GM21737 (cell line): ENCODE results near the gene PRKAG2.

Experiments
- ATAC-seq: cut with Tn5 transposase; IDR thresholded peaks from one replicate; pipeline ENCODE4 v1.9.1; 2021; ENCODE audit warnings: mild to moderate bottlenecking, moderate library complexity; ENCODE audit not compliant: unreplicated experiment

The PRKAG2 gene

DNA sequence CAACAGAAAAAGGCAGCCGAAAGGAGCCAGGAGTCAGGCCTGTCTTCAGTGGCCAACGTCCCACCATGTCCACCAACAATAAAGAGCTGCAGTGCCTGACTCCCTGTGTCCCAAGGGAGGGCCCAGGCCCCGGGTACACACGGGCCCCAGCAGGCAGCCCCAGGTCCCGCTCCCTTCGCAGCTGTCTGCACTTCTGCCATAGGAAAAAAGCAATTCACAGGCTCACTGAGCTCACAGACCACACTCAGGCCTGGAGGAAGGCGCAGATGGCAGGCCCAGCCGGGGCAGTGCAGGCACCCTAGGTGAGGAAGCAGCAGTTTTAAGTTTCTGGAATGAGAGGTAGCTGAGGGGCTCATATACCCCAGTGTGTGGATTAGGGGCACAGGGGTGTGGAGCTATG is 100.5 kb downstream of the PRKAG2 start:
- ATAC-seq: no peak

DNA sequence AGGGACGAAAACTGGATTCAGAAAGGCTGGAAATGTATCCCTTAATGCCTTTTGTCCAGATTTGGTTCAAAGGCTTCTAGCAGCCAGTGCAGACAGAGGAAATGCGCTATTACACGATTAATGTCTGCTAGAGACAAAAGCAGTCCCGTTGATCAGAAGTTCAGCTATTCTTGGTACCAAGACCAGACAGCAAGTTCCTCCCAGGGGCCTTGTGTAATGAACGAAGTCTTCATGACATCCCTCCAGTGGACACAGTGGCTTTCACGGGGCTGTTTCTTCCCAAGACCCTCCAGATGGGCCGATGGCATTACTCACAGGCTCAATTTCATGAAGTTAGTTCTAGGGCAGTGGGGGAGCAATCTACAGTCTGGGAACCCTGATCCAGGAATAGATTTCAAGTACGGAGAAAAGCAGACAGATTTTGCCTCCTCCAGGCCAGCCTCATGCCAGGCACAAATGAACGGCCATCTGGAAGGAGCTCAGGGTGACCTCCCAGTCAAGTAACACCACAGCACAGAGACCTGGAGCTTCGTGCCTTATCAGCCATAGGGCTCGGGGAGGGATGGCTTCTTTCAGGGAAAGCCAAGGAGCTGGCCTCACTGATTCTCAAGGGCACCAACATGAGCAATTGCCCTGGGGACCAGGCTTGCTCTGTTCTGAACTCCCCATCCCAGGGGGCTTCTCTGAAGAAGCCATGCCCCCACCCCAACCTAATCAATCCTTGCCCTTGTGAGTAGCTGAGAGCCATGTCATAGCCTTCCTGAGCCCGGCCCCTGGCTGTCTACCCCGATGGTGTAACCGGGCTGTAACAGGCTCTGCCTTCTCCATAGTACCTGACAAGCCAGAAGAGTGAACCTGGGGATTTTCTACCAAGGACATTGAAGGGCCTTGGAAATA is 101.1 kb downstream of the PRKAG2 start:
- ATAC-seq: no peak

DNA sequence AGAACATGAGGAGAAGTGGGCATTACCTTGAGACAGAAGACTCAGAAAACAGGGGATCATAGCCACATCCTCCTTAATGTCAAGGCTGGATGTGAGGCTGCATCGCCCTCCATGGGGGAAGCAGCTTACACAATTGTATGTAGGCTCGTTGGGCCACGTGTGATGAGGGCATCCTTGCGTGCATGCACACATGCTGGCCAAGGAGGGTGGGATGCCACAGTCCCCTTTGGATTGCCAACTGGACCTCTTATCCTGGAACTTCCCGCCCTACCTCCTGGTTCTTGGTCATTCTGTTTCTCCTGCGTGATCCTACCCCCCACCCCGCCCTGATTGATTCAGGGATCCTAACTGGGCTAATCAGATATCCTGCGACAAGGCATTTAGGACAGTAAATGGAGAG is 102.0 kb downstream of the PRKAG2 start:
- no peak for ATAC-seq

DNA sequence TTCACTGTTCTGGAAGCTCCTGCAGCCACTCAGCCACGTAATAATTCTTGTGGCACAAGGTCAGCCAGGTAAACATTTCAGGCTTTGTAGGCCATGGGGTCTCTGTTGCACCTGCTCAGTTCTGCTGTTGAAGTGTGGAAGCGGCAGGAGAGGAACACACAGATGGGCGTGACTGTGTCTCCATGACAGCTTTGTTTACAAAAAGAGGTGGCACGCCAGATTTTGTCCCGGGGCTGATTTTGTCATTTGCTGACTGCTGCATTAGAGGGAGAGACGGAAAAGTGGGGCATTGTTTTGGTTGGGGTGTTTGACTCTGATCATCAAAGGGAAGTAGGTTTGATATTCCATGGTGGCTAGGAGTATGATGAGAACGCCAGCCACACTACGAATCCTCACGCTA is 103.1 kb downstream of the PRKAG2 start:
- no peak for ATAC-seq

DNA sequence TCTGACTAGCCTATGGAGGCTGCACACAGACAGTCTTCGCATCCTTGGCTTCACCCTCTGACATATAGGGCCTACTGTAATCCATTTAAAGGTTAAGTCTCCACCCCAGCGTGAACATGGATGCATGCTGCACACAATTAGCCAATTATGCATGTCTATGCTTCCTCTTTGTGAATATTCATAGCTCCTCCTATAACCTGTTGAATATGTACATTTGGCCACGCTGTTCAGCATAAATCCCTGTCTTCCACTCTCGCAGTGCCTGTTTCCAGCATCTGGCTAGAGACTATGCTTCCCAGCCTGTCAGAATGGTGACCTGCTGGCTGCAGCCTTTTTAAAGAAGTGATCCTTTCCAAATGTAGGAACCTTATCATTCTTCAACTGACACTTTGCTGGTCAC is 106.7 kb downstream of the PRKAG2 start:
- ATAC-seq: no peak

DNA sequence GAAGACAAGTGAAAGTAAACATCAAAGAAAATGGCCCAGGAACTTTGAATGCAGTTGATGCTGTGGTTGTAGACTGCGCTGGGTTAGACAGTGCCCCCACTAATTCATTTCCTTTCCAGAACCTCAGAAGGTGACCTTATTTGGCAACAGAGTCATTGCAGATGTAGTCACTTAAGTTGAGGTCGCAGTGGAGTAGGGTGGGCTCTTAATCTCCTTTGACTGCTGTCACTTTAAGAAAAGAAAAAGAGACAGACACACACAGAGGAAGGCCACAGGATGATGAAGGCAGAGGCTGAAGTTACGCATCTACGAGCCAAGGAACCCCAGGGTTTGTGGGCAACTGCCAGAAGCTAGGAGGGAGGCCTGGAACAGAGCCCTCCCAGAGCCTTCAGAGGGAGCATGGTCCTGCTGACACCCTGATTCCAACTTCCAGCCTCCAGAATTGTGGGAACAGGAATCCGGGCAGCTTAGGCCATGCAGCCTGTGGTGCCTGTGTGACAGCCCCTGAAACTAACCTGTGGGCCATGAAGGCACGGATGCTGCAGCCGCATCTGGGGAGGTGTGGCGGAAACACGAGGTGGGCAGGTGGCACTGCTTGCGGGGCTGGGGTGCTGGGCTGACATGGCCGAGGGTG is 107.6 kb downstream of the PRKAG2 start:
- no peak for ATAC-seq

DNA sequence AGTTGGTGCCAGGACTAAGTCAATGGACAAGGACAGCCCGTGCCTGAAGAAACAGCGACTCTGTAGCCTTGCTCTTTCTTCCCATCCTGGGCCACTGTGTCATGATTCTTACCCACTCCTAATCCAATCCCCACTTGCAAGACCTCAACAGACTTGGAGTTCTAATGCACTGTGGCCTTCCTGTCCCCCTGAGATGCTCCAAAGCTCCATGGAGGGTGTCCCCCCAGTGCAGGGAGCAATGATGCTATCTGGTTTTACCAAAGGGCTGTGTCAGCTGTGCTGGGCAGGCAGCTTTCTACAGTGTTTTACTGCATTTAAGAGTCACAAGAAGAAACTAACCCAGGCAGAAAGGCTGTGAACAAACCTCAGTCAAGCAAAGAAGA is 108.1 kb downstream of the PRKAG2 start:
- no peak for ATAC-seq

DNA sequence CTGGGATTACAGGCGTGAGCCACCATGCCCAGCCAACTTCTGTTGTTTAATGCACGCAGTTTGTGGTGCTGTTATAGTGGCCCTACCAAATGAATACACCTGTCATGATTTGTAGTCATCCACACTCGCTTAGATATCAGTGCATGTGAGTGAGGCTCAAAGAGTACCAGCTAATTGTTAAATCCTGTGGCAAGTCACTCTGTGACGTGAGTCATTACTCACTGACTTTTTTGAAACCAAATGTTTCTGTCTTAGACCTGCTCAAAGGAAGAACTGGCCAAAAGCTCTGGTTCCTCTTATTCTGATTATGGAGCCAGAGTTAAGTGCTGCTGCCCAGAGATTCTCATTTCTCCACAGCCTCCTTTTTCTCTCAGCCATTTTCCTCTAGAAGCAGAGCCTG is 109.4 kb downstream of the PRKAG2 start:
- ATAC-seq: no peak

DNA sequence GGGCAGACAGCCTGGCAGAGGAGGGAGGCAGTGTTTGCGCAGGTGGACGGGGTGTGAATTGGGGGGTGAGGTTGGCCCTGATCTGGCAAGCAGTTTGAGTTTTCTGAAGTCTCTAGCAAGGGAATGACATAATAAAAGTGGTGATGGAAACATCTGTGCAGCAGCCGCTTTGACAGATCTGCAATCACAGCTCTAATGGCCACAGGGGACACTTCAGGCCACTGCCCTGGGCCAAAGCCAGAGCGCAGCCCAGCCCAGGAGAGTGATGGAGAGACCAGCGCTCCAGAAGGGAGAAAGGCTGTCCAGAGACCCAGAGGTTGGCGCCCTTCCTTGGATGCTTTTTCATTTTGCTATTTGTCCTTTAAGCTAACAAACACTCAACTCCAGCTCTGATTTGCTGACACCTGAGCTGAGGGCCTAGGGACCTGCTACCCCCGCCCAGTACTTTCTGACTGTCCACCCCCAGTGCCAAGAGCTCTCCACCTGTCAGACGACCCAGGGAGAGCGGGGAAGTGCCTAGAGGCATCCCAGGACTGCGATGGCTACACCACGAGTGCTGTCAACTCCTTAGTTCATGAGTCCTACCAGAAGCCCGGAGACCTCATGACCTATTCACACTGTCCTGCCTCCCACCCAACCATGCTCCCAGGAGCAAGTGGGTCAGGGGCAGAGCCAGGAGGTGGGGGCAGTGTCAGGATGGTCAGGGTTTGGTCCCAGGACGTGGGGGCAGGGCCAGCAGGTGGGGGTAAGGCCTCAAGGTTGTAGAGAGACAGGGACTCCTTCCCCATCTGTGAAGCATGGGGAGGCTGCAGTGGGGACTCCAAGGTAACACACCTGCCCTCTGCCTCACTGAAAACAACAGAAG is 112.6 kb downstream of the PRKAG2 start:
- no peak for ATAC-seq

DNA sequence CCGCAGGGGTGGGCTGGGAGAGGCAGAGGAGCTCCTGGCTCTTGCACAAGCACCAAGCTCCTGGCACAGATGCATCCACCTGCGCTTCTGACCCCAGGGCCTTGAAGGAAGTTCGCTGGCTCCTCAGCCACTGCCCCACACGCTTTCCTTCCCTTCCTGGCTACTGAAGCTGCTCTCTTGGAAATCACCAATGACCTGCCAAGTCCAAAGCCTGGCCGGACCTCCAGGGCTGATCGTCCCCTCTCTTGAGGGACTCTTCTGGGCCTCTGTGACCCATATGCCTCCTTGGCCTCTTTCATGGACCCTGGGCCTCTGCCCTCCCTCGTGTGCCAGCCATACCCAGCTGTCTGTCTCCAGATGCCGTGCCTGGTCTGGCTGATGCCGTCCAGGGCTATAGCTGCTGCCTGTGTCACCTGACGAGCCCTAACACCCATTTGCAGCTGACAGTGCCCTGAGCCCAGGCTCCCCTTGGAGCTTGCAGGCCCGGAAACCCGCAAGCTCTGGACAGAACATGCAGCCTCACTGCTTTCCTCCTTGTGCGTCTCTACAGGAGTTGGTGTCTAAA is 113.4 kb downstream of the PRKAG2 start:
- ATAC-seq: no peak

DNA sequence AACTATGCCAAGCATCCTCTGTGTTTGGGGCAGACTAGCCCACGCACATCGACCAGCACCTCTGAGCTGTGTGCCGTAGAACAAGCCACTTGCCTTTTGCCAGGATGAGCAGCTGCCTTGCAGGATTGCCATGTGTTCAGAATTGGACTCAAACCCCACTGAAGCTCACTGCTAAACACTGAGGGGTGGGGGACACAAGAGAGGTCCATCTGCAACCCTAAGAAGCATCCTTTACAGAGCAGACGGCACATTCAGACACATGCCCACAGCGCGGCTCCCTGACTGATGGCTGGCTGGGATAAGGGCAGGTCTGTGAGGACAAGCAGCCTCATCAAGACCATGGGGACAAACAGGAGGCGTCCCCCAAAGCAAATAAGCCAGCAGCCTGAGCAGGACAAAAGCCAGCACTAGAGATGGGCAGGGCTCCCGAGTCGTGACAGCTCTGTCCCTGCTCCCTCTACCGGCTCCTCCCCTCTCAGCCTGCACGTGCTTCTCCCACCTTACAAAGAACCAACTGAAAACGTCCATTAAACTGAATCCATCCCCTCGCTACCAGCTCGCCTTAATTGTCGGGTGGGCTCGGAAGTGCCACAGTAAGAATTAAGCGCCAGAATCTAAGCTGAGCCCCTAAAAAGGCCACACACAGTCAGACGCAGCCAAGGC is 114.2 kb downstream of the PRKAG2 start:
- no peak for ATAC-seq

DNA sequence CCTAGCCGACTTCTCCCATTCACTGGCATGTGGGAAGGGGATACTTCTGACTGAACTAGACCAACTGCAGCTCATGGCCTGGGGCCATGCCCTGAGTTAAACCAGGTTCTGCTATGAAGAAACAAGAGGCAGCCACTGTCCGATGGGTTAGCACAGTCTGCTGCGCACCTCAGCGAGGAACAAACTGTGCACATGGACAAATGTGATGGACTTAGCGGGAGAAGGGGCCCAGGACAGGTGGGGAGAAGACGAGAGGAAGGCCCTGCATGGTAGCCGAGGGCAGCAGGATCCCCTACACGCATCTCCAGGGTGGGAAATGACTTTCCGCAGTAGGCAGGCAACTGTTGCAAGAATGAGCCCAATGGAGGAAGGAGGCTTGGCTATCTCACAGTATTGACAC is 115.0 kb downstream of the PRKAG2 start:
- no peak for ATAC-seq

DNA sequence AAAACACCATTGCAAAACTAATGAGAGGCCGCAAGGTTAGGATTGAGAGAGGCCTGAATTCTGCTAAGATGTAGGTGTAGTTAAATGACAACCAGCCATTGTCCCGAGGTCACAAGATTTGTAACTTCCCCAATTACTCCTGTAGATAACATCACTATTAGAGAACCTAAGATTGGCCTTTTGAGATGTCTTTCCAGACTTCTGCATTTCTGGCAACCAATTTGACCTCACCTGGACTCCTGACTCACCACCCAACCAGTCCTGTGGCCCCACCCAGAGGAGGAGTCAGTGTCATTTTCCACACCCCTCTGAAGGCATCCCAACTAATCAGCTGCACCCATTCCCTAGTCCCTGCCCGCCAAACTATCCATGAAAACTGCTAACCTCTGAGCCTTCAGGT is 115.7 kb downstream of the PRKAG2 start:
- no peak for ATAC-seq

DNA sequence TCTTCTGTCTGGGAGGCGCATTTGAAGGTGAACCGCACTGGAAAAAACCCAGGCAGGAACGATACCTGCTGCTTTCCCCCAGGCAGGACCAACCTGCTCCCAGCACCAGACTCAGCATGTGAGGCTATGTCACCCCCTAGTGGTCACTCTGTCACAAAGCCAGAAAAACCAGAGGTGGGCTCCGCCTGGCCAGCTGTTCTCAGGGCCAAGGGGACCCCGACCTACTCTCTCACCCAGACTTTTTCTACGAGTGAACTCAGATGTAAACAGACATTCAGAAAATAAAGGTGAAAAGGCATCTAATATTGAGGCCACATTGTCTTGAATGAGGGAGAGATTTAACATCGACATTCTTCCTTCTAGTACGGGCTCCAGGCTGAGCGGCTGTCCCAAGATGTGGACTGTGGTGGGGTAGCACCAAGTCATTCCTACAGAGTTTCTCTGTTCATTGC is 117.3 kb downstream of the PRKAG2 start:
- ATAC-seq: no peak

DNA sequence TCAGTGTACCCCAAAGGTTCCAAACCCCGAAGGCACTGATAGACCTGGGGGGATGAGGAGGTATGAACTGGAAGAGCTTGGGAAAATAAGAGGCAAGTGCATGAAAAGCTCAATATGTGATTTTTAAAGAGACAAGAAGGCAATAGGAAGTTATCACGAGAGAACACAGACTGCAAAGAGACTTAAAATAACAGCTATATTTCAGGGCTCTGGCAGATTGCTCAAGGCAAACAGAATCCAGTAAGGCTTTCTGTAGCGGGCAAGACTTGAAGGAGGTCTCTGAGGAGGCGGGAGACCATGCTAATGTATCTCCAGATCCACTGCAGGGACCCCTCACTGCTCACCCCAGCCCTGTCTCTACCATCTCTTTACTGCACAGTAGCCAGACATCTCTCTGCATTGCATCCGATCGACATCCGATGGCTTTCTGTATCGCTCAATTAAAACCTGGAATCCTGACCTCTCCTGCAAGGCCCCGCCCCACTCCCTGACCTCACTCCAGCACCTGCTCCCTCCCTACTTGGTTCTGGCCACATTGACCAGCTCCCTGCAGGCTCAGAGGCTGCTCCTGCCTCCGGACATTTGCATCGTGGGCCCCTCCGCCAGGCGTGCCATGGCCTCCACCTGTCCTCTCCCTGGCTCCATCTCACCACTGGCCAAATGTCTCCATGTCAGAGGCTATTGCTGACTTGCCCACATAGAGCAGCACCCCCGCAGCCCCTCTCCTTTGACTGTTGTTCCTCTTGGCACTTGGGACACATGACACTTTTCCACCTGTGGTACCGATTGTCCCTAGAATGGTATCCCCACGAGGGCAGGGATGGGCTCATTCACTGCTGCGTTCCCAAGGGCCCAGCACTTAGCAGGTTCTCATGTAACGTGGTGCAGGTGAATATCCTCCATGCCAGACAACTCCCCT is 118.0 kb downstream of the PRKAG2 start:
- ATAC-seq: no peak

DNA sequence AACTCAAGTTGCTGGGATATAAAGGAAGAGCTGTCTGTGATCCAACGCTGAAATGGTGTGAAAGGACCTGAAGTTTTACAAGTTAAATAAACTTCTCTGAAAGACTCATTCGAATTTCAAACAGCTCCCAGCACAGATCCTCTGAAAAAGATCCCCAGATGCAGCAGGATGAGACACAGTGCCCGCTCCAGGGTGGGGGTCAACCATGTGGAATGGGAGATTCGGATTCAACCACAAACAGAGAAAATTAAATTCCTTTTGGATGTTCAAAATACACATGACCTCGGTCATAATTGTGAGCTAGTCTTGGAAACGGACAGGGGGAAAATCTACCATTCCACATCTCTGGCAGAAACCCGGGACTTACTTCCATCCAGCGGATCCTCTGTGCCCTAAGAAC is 119.6 kb downstream of the PRKAG2 start:
- no peak for ATAC-seq

DNA sequence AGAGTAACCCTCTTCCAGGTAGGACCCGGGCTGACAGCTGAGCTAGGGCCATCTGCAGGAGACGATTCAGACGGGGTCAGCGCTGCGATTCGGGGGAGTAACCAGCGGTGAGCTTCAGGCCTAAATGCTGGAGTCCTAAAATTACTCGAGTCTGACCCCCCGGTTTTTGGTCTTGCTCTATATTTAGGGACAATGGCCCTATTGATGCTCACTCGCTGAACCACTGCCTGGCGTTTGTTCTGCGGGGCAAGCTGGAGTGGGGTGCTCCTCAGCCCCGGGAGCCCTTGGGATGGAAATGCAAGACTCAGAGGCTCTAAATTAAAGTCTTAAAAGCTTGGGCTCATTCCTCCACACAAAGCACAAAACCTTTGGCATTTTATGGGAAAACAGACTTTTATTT is 120.0 kb downstream of the PRKAG2 start:
- ATAC-seq: no peak

DNA sequence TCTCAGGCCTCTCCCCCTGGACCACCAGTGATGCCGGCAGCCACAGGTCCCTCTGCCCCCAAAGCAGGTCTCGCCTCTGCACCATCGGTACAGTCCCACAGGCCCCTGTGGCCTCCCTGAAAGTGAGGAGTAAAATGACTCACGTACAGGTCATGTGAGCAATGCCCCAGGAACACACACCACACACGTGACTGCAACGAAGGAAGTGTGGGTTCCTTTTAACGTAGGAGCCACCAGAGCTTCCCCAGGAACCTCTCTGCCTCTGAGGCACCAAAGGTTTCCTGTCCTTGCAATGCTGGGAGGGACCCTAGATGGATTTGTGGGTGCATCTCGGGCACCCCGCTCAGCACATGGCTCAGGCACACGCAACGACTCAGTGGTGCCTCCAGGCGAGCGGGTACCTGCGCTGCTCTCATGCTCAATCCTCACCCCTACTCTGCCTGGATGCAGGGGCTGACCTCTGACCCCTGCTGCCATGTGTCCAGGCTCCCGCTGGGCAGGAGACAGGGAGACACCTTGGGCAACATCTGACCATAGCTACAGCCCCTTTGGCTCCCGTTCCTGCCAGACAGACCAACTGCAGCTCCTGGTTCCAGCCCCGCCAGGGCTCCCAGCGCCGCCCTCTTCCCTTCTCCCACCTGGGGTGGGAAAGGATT is 120.7 kb downstream of the PRKAG2 start:
- ATAC-seq: no peak

DNA sequence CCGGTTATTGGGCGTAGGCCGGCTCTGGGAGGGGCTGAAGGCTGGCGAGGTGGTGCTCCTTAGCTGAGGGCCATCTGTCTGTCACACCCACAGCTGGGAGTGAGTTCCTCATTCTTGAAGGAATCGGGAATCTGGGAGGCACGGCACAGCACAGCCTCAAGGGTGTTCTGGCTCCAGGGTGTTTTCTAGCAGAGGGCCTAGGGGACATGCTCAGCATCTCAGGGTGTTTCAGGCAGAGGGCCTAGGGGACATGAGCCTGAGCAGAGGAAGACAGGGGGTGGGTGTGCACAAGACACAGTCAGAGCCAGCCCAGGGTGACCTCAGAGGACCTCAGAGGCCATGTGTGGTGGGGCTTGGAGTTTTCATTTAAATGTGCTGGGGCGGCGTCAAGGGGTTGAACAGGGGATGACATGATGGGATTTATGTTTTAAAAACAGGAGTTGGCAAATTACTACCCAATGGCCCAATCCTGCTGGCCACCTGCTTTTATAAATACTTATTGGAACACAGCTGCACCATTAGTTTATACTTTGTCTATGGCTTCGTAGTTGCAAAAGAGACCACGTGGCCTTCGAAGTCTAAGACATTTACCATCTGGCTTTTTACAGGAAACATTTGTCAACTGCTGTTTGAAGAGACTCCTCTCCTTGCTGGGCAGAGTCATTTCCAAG is 121.6 kb downstream of the PRKAG2 start:
- ATAC-seq: no peak
